ENCODE data around the gene MKNK2. TPM values are rescaled to one million over a fixed set of nuclear protein-coding genes. Genes with fewer than 3 reads are reported as not detected.

The MKNK2 gene
- polyA plus RNA-seq, 1 of the 3 experiments (the other 2 are of a cell fraction): 65.4 TPM

- CTCF ChIA-PET: no interaction called here
- Histone ChIP-seq H3K79me2 (ENCODE audit: insufficient read depth) (peaks cover 93% of the 10 kb centered on the region), H3K27ac (ENCODE audit: low read depth in 2 of 2, low read length in 1 of 2) (no peak overlapping the region), H3K4me1 (ENCODE audit: control insufficient read depth in 1 of 2, insufficient read depth in 2 of 2, low read depth in 1 of 2, low read length in 1 of 2) (peaks cover under 1 to 14% of the 10 kb centered on the region in 2 experiments; a peak in 2 of 4 replicates), H3K4me3 (ENCODE audit: low read depth in 2 of 2, low read length in 1 of 2) (no peak overlapping the region), H3K9ac (no peak overlapping the region), H3K9me2 (no peaks in the 10 kb centered on the region), H2AFZ (ENCODE audit: low read depth) (no peak overlapping the region), H3F3A (replicated peaks; ENCODE audit: insufficient read depth) (peaks cover 4% of the 10 kb centered on the region), H3K9me3 (no peaks in the 10 kb centered on the region), H4K20me1 (ENCODE audit: insufficient read depth) (peaks cover 24% of the 10 kb centered on the region), H3K4me2 (no peak overlapping the region), H3K27me3 (ENCODE audit: insufficient read depth) (no peaks in the 10 kb centered on the region), H3K36me3 (replicated peaks in 1 of 2; ENCODE audit: control insufficient read depth in 1 of 2, insufficient read depth in 2 of 2, low read length in 1 of 2) (no peaks in the 10 kb centered on the region)
- POLR2A ChIA-PET: no interaction called here
- DNase-seq: peak; percentile 17
- 96% methylated on average over 3 of the region's 12 CpGs for WGBS (ENCODE audit: low lambda C conversion rate)
- TF ChIP-seq USF1 (IDR thresholded peaks at IDR 0.05; ENCODE audit: borderline replicate concordance, low read depth) (no peak), RXRA (IDR thresholded peaks at IDR 0.05; ENCODE audit: borderline replicate concordance, low read depth) (no peak), IRF3 (IDR thresholded peaks at IDR 0.05; ENCODE audit: low read depth, low read length) (no peak), EZH2phosphoT487 (IDR thresholded peaks at IDR 0.05; ENCODE audit: borderline replicate concordance, low read depth) (no peak)
Measured at GRCh38 chr19:2011169-2011568, 39.9 kb downstream of the MKNK2 start.

GRCh38 chr19:2010135-2010668 is 40.8 kb downstream of the MKNK2 start:
- POLR2A ChIA-PET: no interaction called here
- H4K20me1 ChIP-seq (ENCODE audit: insufficient read depth): peaks cover 34% of the 10 kb centered on the region
- no peaks in the 10 kb centered on the region for H3K27me3 ChIP-seq (ENCODE audit: insufficient read depth)
- no peak overlapping the region for H2AFZ ChIP-seq (ENCODE audit: low read depth)
- H3K36me3 ChIP-seq (replicated peaks in 1 of 2; ENCODE audit: control insufficient read depth in 1 of 2, insufficient read depth in 2 of 2, low read length in 1 of 2): no peaks in the 10 kb centered on the region
- H3K9me3 ChIP-seq: no peaks in the 10 kb centered on the region
- 93% methylated on average over 17 of the region's 20 CpGs for whole genome bisulfite sequencing (ENCODE audit: low lambda C conversion rate)
- peaks cover 4% of the 10 kb centered on the region for H3F3A ChIP-seq (replicated peaks; ENCODE audit: insufficient read depth)
- H3K27ac ChIP-seq (ENCODE audit: low read depth in 2 of 2, low read length in 1 of 2): no peak overlapping the region
- DNase-seq: peak; percentile 28
- H3K4me2 ChIP-seq: no peak overlapping the region
- H3K9me2 ChIP-seq: no peaks in the 10 kb centered on the region
- peaks cover 0 to 12% of the 10 kb centered on the region in 2 experiments; a peak in 2 of 4 replicates for H3K4me1 ChIP-seq (ENCODE audit: control insufficient read depth in 1 of 2, insufficient read depth in 2 of 2, low read depth in 1 of 2, low read length in 1 of 2)
- no peak for TF ChIP-seq MAX (IDR thresholded peaks at IDR 0.05; ENCODE audit: low read depth)
- TF ChIP-seq JUND (IDR thresholded peaks at IDR 0.05): no peak
- TF ChIP-seq NRF1 (IDR thresholded peaks at IDR 0.05; ENCODE audit: low read depth, low read length): no peak
- H3K4me3 ChIP-seq (ENCODE audit: low read depth in 2 of 2, low read length in 1 of 2): no peak overlapping the region
- no peak overlapping the region for H3K9ac ChIP-seq
- CTCF ChIA-PET: interaction anchor here (0.8 kb wide), 1 partner anchor 16 kb away, joined by 3 read pairs; no protein-coding TSS in a partner anchor
- peaks cover 100% of the 10 kb centered on the region for H3K79me2 ChIP-seq (ENCODE audit: insufficient read depth)

DNA sequence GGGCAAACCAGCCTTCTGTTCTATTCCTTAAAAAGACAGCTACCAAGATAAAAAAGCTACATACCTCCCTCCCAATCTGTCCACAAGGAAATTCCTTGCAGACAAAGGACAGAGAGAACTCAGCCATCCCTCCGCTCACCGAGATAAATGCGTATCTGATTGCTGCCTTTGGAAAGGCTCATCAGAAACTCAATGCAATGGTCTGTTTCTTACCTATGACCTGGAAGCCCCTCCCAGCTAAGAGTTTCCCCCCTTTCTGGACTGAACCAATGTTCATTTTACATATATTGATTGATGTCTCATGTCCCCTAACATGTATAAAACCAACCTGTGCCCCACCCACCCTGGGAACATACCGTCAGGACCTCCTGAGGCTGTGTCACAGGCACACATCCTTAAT is 47.2 kb downstream of the MKNK2 start:
- H3K9me3 ChIP-seq: no peaks in the 10 kb centered on the region
- H3K4me2 ChIP-seq: no peak overlapping the region
- WGBS (ENCODE audit: low lambda C conversion rate): 90% methylated on average over 4 of the region's 4 CpGs
- no peak overlapping the region for H2AFZ ChIP-seq (ENCODE audit: low read depth)
- no peak overlapping the region for H3K4me3 ChIP-seq (ENCODE audit: low read depth in 2 of 2, low read length in 1 of 2)
- no peak overlapping the region for H3K9ac ChIP-seq
- H3K9me2 ChIP-seq: no peaks in the 10 kb centered on the region
- DNase-seq: no peak
- H3K79me2 ChIP-seq (ENCODE audit: insufficient read depth): peaks cover 74% of the 10 kb centered on the region
- peaks cover 3 to 5% of the 10 kb centered on the region in 2 experiments for H3K36me3 ChIP-seq (replicated peaks in 1 of 2; ENCODE audit: control insufficient read depth in 1 of 2, insufficient read depth in 2 of 2, low read length in 1 of 2)
- H4K20me1 ChIP-seq (ENCODE audit: insufficient read depth): peaks cover 21% of the 10 kb centered on the region
- ChIA-PET POLR2A (no interaction called here), CTCF (no interaction called here)
- peaks cover 4% of the 10 kb centered on the region for H3F3A ChIP-seq (replicated peaks; ENCODE audit: insufficient read depth)
- no peak overlapping the region for H3K27ac ChIP-seq (ENCODE audit: low read depth in 2 of 2, low read length in 1 of 2)
- TF ChIP-seq, protein P1, sequence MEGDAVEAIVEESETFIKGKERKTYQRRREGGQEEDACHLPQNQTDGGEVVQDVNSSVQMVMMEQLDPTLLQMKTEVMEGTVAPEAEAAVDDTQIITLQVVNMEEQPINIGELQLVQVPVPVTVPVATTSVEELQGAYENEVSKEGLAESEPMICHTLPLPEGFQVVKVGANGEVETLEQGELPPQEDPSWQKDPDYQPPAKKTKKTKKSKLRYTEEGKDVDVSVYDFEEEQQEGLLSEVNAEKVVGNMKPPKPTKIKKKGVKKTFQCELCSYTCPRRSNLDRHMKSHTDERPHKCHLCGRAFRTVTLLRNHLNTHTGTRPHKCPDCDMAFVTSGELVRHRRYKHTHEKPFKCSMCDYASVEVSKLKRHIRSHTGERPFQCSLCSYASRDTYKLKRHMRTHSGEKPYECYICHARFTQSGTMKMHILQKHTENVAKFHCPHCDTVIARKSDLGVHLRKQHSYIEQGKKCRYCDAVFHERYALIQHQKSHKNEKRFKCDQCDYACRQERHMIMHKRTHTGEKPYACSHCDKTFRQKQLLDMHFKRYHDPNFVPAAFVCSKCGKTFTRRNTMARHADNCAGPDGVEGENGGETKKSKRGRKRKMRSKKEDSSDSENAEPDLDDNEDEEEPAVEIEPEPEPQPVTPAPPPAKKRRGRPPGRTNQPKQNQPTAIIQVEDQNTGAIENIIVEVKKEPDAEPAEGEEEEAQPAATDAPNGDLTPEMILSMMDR (IDR thresholded peaks at IDR 0.05): no peak
- TF ChIP-seq SMC3 (IDR thresholded peaks at IDR 0.05; ENCODE audit: low read depth, low read length) (no peak), SIN3A (IDR thresholded peaks at IDR 0.05; ENCODE audit: borderline replicate concordance, low read depth, low read length) (no peak), NRF1 (IDR thresholded peaks at IDR 0.05; ENCODE audit: low read depth, low read length) (no peak), POLR2AphosphoS5 (IDR thresholded peaks at IDR 0.05; ENCODE audit: low read depth, low read length) (no peak)
- TF ChIP-seq, protein P2, sequence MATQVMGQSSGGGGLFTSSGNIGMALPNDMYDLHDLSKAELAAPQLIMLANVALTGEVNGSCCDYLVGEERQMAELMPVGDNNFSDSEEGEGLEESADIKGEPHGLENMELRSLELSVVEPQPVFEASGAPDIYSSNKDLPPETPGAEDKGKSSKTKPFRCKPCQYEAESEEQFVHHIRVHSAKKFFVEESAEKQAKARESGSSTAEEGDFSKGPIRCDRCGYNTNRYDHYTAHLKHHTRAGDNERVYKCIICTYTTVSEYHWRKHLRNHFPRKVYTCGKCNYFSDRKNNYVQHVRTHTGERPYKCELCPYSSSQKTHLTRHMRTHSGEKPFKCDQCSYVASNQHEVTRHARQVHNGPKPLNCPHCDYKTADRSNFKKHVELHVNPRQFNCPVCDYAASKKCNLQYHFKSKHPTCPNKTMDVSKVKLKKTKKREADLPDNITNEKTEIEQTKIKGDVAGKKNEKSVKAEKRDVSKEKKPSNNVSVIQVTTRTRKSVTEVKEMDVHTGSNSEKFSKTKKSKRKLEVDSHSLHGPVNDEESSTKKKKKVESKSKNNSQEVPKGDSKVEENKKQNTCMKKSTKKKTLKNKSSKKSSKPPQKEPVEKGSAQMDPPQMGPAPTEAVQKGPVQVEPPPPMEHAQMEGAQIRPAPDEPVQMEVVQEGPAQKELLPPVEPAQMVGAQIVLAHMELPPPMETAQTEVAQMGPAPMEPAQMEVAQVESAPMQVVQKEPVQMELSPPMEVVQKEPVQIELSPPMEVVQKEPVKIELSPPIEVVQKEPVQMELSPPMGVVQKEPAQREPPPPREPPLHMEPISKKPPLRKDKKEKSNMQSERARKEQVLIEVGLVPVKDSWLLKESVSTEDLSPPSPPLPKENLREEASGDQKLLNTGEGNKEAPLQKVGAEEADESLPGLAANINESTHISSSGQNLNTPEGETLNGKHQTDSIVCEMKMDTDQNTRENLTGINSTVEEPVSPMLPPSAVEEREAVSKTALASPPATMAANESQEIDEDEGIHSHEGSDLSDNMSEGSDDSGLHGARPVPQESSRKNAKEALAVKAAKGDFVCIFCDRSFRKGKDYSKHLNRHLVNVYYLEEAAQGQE (IDR thresholded peaks at IDR 0.05; ENCODE audit: low read depth, low read length): no peak
- H3K4me1 ChIP-seq (ENCODE audit: control insufficient read depth in 1 of 2, insufficient read depth in 2 of 2, low read depth in 1 of 2, low read length in 1 of 2): no peaks in the 10 kb centered on the region
- no peaks in the 10 kb centered on the region for H3K27me3 ChIP-seq (ENCODE audit: insufficient read depth)
